HepG2 (cell line): ENCODE measurements around the gene GPS1. TPM values are rescaled to one million over a fixed set of nuclear protein-coding genes. Genes with fewer than 3 reads are reported as not detected.

ENCODE experiments used
- AGO2 ChIP-seq: fragments of 200-400 bp; formaldehyde crosslinking; optimal IDR thresholded peaks from 2 replicates; pipeline ENCODE3; 2017; ENCODE audit warnings: mild to moderate bottlenecking, low read depth, low read length, moderate library complexity
- ASH2L ChIP-seq: fragments of 300-600, 200-600 bp; sonication (generic); IDR thresholded peaks from 2 replicates; pipeline ENCODE4 v1.7.0; 2017; ENCODE audit warnings: low read depth, mild to moderate bottlenecking, moderate library complexity, mixed read lengths, low read length; ENCODE audit not compliant: insufficient read length
- ATF2 ChIP-seq: sonication (generic); formaldehyde crosslinking; IDR thresholded peaks from 2 replicates; pipeline ENCODE4 v1.4.0; 2020; ENCODE audit warnings: missing genetic modification reagents
- ELF1 ChIP-seq: sonication (generic); formaldehyde crosslinking; IDR thresholded peaks from 2 replicates; pipeline ENCODE4 v1.4.0; 2020; ENCODE audit warnings: missing genetic modification reagents
- ETS1 ChIP-seq: sonication (generic); formaldehyde crosslinking; IDR thresholded peaks from 2 replicates; pipeline ENCODE4 v1.4.0; 2020; ENCODE audit warnings: missing genetic modification reagents
- HMG20A ChIP-seq: IDR thresholded peaks from 2 replicates; pipeline ENCODE4 v1.6.1; 2016; ENCODE audit warnings: borderline replicate concordance
- HNRNPL ChIP-seq: fragments of 200-400 bp; formaldehyde crosslinking; IDR thresholded peaks from 2 replicates; pipeline ENCODE4 v1.6.1; 2017; ENCODE audit warnings: mild to moderate bottlenecking, low read depth, low read length
- HOMEZ ChIP-seq: IDR thresholded peaks from 2 replicates; pipeline ENCODE4 v1.6.1; 2016; ENCODE audit warnings: low read depth
- ISL2 ChIP-seq: sonication (generic); formaldehyde crosslinking; IDR thresholded peaks from 2 replicates; pipeline ENCODE4 v1.5.0; 2020; ENCODE audit warnings: missing genetic modification reagents
- MXD4 ChIP-seq: IDR thresholded peaks from 2 replicates; pipeline ENCODE4 v1.6.1; 2016; ENCODE audit warnings: mild to moderate bottlenecking, missing biosample characterization, missing genetic modification reagents
- PHF20 ChIP-seq: sonication (generic); formaldehyde crosslinking; IDR thresholded peaks from 2 replicates; pipeline ENCODE4 v1.5.0; 2020; ENCODE audit warnings: mild to moderate bottlenecking, missing genetic modification reagents
- POLR2AphosphoS5 ChIP-seq: IDR thresholded peaks from 2 replicates; pipeline ENCODE4 v1.6.1; 2012; ENCODE audit warnings: low read depth, low read length
- PPARG ChIP-seq: conservative IDR thresholded peaks from 2 replicates; pipeline ENCODE4 v1.6.1; 2016; ENCODE audit warnings: missing biosample characterization, missing genetic modification reagents
- RXRA ChIP-seq: sonication (generic); formaldehyde crosslinking; IDR thresholded peaks from 2 replicates; pipeline ENCODE4 v1.5.1; 2020; ENCODE audit warnings: missing genetic modification reagents
- SP1 ChIP-seq, 2 experiments: fragments of 450-650 bp in 1 of 2; sonication (generic) in 1 of 2; formaldehyde crosslinking in 1 of 2; IDR thresholded peaks; 2 replicates each; pipeline versions ENCODE4 v1.4.0 to v1.6.1; 2016 to 2020; ENCODE audit warnings: missing genetic modification reagents in 1 of 2
- STAG1 ChIP-seq: sonication (generic); formaldehyde crosslinking; IDR thresholded peaks from 2 replicates; pipeline ENCODE4 v1.4.0; 2020; ENCODE audit warnings: missing genetic modification reagents
- ZBTB3 ChIP-seq: sonication (generic); formaldehyde crosslinking; IDR thresholded peaks from 2 replicates; pipeline ENCODE4 v1.4.0; 2020; ENCODE audit warnings: low read depth, mild to moderate bottlenecking, moderate library complexity, missing genetic modification reagents, borderline replicate concordance
- ZBTB37 ChIP-seq: sonication (generic); formaldehyde crosslinking; IDR thresholded peaks from 2 replicates; pipeline ENCODE4 v1.4.0; 2020; ENCODE audit warnings: mild to moderate bottlenecking, missing genetic modification reagents
- ZFP62 ChIP-seq: sonication (generic); formaldehyde crosslinking; IDR thresholded peaks from 2 replicates; pipeline ENCODE4 v1.4.0; 2020; ENCODE audit warnings: missing genetic modification reagents
- ZFY ChIP-seq: sonication (generic); formaldehyde crosslinking; IDR thresholded peaks from 2 replicates; pipeline ENCODE4 v1.4.0; 2020; ENCODE audit warnings: missing genetic modification reagents
- ZNF253 ChIP-seq: sonication (generic); formaldehyde crosslinking; IDR thresholded peaks from 2 replicates; pipeline ENCODE4 v1.8.0; 2022; ENCODE audit warnings: mild to moderate bottlenecking, missing genetic modification reagents, borderline replicate concordance
- ZNF451 ChIP-seq: sonication (generic); formaldehyde crosslinking; IDR thresholded peaks from 2 replicates; pipeline ENCODE4 v1.5.0; 2020; ENCODE audit warnings: mild to moderate bottlenecking, missing genetic modification reagents
- ZSCAN20 ChIP-seq: sonication (generic); formaldehyde crosslinking; IDR thresholded peaks from 2 replicates; pipeline ENCODE4 v1.4.0; 2020; ENCODE audit warnings: missing genetic modification reagents, mild to moderate bottlenecking, borderline replicate concordance
- polyA plus RNA-seq, 8 experiments: library from polyadenylated mRNA; depleted of rRNA in 3 of 8; stranded (reverse) in 7 of 8; unstranded in 1 of 8; fragments of >200 nt; fragmentation: Illumina TruSeq in 4 of 8; extraction: Trizol in 4 of 8; gene quantifications; 2 replicates each; pipeline versions ENCODE4 v1.2.1 to v1.2.3, GENCODE V29; 2011 to 2016; ENCODE audit warnings: low read depth in 4 of 8, missing spikeins in 1 of 8, mixed read lengths in 1 of 8; ENCODE audit not compliant: insufficient read depth in 1 of 8
- total RNA-seq, 5 experiments: library from RNA; depleted of rRNA; stranded (reverse); fragments of >200 nt; fragmentation: Illumina TruSeq; extraction: Trizol; gene quantifications; 2 replicates each; pipeline ENCODE4 v1.2.3, GENCODE V29; 2016; ENCODE audit warnings: low read depth in 1 of 5

GPS1 gene
- total and polyA plus RNA-seq, 2 of the 13 experiments (the other 11 are each of a cell fraction or from before 2014, with no cell fraction given), result 124 to 128 TPM

- TF ChIP-seq ZSCAN20 (CRISPR knock-in tag) (peak; percentile 4; the same call in 1 of the 2 replicates), MXD4 (CRISPR knock-in tag) (no peak; the same call in 1 of the 2 replicates), ZBTB3 (CRISPR knock-in tag) (no peak), HNRNPL (peak; percentile 53; the same call in 1 of the 2 replicates), ZBTB37 (no peak), HMG20A (no peak), ETS1 (CRISPR knock-in tag) (0 out of 2 replicates have a peak, but pooled peaks have one; percentile 26), ZNF253 (CRISPR knock-in tag) (no peak), ZNF451 (CRISPR knock-in tag) (no peak), ATF2 (CRISPR knock-in tag) (no peak), HOMEZ (CRISPR knock-in tag) (no peak), AGO2 (peak; percentile 97), ELF1 (peak; percentile 32; the same call in 1 of the 2 replicates), ZFP62 (CRISPR knock-in tag) (no peak), ZFY (CRISPR knock-in tag) (peak; percentile 57), ASH2L (peak; percentile 8), POLR2AphosphoS5 (no peak), RXRA (CRISPR knock-in tag) (peak; percentile 98), SP1 (IDR thresholded peaks at IDR 0.05) (no peak), SP1 (CRISPR knock-in tag; IDR thresholded peaks at IDR 0.05) (no peak), PHF20 (CRISPR knock-in tag) (peak; percentile 67; the same call in 1 of the 2 replicates), ISL2 (CRISPR knock-in tag) (no peak), STAG1 (CRISPR knock-in tag) (no peak), PPARG (CRISPR knock-in tag) (no peak)
Measured at GRCh38 chr17:82098939-82099763, 47.5 kb downstream of the GPS1 start (continued).
